ENCODE measurements around the gene PROSER3. TPM values are rescaled to one million over a fixed set of nuclear protein-coding genes. Genes with fewer than 3 reads are reported as not detected.

PROSER3 gene
- total and polyA plus RNA-seq, 7 donors = 4.2 to 16.2 (median 8.7) TPM

GRCh38 chr19:35713506-35713850 is 44.5 kb upstream of the PROSER3 start:
- Histone ChIP-seq H3K9me3 (no peaks in the 10 kb centered on the region), H3K27me3 (ENCODE audit: insufficient read depth in 3 of 3, low read length in 2 of 3) (no peaks in the 10 kb centered on the region), H3K4me3 (no peak overlapping the region), H3K4me1 (peaks cover 10% of the 10 kb centered on the region), H3K36me3 (ENCODE audit: insufficient read depth in 1 of 2, low read depth in 1 of 2) (no peaks in the 10 kb centered on the region), H3K27ac (no peak overlapping the region)
- no peak for TF ChIP-seq CTCF (IDR thresholded peaks at IDR 0.05)
- DNase-seq (no peak), ATAC-seq (no peak)
- intact Hi-C loops (cut with DNase I) = no loop called here
- WGBS, 3 donors = 69 to 78% (median 70%) methylated on average over 2 of the region's 2 CpGs

- no peaks in the 10 kb centered on the region for H3K36me3 ChIP-seq (ENCODE audit: insufficient read depth in 1 of 2, low read depth in 1 of 2)
- intact Hi-C loops (cut with DNase I) = no loop called here
- peaks cover 12% of the 10 kb centered on the region for H3K4me1 ChIP-seq
- no peak for TF ChIP-seq CTCF (IDR thresholded peaks at IDR 0.05)
- no peak for DNase-seq
- no peak for ATAC-seq
- no peaks in the 10 kb centered on the region for H3K27me3 ChIP-seq (ENCODE audit: insufficient read depth in 3 of 3, low read length in 2 of 3)
- 76 to 82% (median 80%) methylated on average over 12 of the region's 12 CpGs for WGBS, 3 donors
- H3K9me3 ChIP-seq = no peaks in the 10 kb centered on the region
- no peak overlapping the region for H3K4me3 ChIP-seq
- H3K27ac ChIP-seq = no peak overlapping the region
Observed at GRCh38 chr19:35713904-35714495, 44.0 kb upstream of the PROSER3 start.

- Histone ChIP-seq H3K9me3 (no peaks in the 10 kb centered on the region), H3K27me3 (ENCODE audit: insufficient read depth in 3 of 3, low read length in 2 of 3) (no peaks in the 10 kb centered on the region), H3K4me1 (peaks cover 20% of the 10 kb centered on the region), H3K27ac (no peak overlapping the region), H3K36me3 (ENCODE audit: insufficient read depth in 1 of 2, low read depth in 1 of 2) (peaks cover 0 to 1% of the 10 kb centered on the region in 2 donors), H3K4me3 (no peak overlapping the region)
- WGBS, 3 donors = 72 to 81% (median 72%) methylated on average over 14 of the region's 14 CpGs
- no peak for TF ChIP-seq CTCF (IDR thresholded peaks at IDR 0.05)
- DNase-seq = no peak
- no peak for ATAC-seq
- intact Hi-C loops (cut with DNase I) = loop anchor here (5.0 kb wide), 2 partner anchors 67 to 167 kb away; partner anchors contain the start of genes COX6B1 (in 1 of the 2) and TMEM147 (in 1 of the 2)
Observed at GRCh38 chr19:35714601-35715354, 43.2 kb upstream of the PROSER3 start.

- Histone ChIP-seq H3K4me3 (peak overlapping the region; percentile 90), H3K9me3 (no peaks in the 10 kb centered on the region), H3K36me3 (ENCODE audit: insufficient read depth in 1 of 2, low read depth in 1 of 2) (peaks cover 0 to 7% of the 10 kb centered on the region in 2 donors), H3K27me3 (ENCODE audit: insufficient read depth in 3 of 3, low read length in 2 of 3) (no peaks in the 10 kb centered on the region), H3K4me1 (peaks cover 23% of the 10 kb centered on the region), H3K27ac (peak overlapping the region; percentile 94)
- TF ChIP-seq CTCF (IDR thresholded peaks at IDR 0.05) = no peak
- intact Hi-C loops (cut with DNase I) = loop anchor here (5.0 kb wide), 2 partner anchors 68 to 168 kb away; partner anchors contain the start of genes COX6B1 (in 1 of the 2) and TMEM147 (in 1 of the 2)
- 71 to 90% (median 73%) methylated on average over 6 to 7 of the region's 7 CpGs for WGBS, 3 donors
- DNase-seq (no peak), ATAC-seq (no peak)
Observed at GRCh38 chr19:35715355-35715809, 42.6 kb upstream of the PROSER3 start.

Measured in psoas muscle (tissue), 8 donors.